Measurements from ENCODE around the gene USP30.

The USP30 gene

DNA sequence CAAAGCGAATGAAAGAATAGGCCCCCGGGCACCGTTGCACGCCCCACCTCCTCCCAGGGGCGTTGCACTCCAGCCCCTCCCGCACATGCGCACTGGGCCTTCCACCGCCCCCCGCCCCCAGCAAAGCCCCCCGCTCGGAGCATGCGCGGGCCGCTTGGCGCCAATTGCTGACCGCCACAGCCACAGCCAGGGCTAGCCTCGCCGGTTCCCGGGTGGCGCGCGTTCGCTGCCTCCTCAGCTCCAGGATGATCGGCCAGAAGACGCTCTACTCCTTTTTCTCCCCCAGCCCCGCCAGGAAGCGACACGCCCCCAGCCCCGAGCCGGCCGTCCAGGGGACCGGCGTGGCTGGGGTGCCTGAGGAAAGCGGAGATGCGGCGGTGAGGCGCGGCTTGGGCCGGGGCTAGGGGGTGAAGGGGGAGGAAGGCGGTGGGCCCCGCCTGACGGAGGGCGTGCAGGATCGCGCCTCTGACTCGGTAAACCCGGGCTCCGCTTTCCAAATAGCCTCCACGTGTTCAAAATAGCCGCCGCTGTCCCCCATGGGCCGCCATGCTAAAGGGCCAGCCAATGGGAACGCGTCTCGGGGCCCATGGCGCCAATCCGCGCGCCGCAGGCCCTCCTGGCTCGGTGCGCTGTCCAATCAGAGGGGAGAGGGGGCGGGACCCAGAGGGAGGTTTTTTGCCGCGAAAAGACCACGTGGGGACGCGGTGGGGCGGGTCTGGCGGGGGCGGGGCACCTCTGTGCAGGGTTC is 45.2 kb downstream of the USP30 start, which contains the start of gene UNG:
TSS of gene UNG (plus strand) at position 163 of the 748 bp plus-strand sequence. CDS start at position 246, 83 bp downstream.
- DNase-seq (ENCODE audit: low spot score), result peak; percentile 97

DNA sequence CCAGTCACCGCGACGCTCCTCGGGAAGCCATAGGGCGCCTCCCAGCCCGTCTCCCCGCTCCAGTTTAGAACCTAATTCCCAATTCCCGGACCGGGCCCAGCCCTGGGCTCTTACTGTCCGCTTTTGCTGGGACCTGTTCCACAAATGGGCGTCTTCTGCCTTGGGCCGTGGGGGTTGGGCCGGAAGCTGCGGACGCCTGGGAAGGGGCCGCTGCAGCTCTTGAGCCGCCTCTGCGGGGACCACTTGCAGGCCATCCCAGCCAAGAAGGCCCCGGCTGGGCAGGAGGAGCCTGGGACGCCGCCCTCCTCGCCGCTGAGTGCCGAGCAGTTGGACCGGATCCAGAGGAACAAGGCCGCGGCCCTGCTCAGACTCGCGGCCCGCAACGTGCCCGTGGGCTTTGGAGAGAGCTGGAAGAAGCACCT is 45.8 kb downstream of the USP30 start:
- no peak for DNase-seq (ENCODE audit: low spot score)

DNA sequence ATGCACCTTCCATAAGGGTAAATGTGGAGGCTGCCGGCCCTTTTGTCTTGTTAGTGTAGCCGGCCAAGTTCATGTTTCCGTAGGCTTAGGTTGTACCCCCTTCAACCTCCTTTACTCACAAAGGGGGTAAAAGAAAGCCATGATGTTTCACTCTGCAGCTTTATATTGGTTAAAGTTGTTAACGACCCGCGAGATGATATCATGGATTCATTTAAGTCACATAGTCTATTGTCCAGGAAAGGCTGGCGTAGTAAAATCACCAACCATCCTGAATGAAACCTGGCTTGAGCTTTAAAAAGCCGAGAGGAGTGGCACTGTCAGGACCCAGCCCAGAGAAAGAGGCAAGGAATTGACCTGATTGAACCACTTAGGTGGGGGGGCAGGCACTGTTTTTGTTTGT is 46.3 kb downstream of the USP30 start:
- DNase-seq (ENCODE audit: low spot score), result no peak

DNA sequence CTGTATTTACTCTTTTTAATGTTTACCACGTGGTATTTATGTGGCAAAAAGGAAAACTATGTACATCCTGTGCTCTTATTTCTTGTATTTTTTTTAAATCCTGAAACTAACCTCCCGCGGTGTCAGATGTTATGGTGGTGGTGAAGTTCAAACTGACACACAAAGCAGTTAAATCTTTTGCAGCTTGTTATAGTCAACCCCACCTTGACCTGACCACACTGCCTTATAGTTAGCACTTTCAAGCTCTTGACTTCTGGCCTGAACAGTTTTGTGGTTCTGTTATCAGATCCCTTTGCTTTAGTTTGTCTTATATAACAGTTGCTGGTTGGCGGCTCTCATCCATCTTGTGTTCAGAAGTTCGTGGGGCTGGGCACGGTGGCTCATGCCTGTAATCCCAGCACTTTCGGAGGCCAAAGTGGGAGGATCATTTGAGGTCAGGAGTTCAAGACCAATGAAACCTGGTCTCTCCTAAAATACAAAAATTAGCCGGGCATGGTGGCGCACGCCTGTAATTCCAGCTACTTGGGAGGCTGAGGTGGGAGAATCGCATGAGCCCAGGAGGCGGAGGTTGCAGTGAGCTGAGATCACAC is 47.1 kb downstream of the USP30 start:
- no peak for DNase-seq (ENCODE audit: low spot score)

DNA sequence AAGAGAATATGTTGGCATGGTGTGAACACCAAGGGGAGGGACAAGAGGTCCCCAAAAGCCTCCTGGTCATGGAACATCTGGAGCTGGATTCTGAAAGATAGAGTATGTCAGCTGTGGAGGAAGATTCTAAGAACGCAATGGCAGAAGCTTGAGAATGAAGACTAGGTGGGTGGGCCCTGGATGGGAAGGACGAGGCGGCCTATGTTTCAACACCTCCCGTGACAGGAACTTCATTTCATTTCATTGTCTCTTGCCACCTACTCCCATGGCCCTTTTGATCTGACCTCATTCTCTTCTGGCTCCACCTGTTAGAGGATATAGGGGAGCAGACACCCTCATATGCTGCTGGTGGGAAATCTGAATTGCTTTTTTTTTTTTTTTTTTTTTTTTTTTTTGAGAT is 48.4 kb downstream of the USP30 start:
- DNase-seq (ENCODE audit: low spot score), result no peak

DNA sequence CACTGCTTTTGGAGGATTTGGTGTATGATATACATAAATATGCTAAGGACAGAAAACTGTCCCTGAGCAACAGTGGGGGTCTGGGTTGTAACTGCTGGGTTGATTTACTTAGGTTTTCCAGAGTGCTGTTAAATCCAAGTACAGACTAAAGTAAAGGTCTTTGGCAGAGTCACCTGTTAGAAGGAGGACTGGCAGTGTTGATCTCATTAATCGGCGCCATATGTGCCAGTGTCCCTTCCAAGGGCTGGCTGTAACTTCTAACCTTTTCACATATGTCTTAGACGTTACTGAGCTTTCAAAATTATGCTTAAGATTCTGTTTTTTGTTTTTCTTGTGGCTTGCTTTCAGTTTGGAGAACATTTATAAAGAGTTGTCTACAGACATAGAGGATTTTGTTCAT is 50.1 kb downstream of the USP30 start:
- no peak for DNase-seq (ENCODE audit: low spot score)

DNA sequence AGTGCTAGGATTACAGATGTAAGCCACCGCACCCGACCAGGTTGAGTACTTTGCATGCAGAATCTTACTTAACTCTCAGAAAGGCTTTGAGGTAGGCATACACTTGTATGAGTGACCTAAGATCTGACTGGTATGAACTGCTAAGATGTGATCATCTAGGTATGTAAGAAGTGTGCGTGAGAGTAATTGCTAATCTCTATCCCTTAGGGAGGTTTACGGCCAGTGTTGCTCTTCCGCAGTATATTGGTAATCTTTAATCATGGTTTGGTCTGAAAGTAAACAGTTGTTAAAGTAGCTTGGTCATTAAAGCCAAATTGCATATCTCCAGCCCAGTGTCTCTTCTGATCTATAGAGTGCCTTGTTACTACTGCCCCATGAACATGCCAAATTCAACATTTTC is 52.8 kb downstream of the USP30 start:
- DNase-seq (ENCODE audit: low spot score), result no peak

DNA sequence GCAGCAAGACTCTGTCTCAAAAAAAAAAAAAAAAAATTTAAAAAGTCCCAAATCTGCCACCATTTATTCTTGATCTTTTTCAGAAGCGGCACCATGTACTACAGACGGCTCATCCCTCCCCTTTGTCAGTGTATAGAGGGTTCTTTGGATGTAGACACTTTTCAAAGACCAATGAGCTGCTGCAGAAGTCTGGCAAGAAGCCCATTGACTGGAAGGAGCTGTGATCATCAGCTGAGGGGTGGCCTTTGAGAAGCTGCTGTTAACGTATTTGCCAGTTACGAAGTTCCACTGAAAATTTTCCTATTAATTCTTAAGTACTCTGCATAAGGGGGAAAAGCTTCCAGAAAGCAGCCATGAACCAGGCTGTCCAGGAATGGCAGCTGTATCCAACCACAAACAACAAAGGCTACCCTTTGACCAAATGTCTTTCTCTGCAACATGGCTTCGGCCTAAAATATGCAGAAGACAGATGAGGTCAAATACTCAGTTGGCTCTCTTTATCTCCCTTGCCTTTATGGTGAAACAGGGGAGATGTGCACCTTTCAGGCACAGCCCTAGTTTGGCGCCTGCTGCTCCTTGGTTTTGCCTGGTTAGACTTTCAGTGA is 57.5 kb downstream of the USP30 start:
- peak; percentile 40 for DNase-seq (ENCODE audit: low spot score)

DNA sequence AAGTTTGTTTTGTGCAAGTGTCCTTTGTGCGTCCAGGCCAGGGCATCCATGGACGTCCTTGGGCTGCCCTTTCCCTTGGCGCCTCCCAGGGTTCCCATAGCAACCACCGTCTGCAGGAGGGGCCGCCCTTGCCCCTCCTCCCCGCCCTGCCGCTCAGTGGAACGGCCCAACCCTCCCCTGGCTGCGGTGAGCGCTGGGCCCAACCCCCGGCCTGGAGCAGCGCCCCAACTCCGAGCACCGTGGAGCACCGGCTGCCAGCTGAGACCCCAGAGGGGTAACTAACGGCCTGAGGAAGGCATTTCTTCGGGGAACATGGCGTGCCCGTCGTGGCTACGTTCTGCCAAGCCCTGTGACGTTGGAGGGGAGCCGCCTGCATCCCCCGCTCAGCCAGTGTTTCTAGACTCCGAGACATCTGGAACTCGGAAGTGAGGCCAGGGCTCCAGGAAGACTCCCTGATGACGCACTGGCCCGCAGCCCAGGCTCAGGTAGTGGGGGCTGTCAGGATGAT is 58.7 kb downstream of the USP30 start:
- DNase-seq (ENCODE audit: low spot score), result peak; percentile 96

DNA sequence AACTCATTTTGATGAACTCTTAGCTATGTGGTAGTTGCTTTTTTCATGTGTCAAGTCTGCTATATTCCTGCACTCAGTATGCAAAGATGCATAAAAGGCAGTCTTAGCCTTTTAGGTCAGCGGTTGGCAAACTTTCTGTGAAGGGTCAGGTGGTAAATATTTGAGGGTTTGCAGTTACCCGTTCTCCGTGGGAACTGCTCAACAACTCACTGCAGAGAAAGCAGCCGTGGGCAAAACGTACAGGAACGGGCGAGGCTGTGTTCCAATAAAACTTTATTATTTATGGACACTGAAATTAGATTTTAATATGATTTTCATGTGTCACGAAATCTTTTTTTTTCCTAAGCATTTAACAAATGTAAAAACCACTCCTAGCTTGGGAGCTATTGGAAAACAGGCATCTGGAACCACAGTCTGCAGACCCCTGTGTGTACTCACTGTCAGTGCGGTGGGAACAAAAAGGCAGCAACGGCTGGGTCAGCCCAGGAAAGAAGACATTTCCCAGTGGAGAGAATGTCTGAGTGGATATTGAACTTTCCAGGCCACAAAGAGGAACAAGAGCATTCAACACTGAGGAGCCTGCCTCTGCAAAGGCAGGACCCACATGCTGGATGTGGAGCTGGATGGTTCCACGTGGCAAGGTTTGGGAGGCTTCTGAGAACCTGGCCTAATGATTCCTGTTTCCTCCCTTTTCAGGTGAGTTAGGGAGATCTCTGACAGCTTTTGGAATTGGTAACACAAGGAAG is 60.5 kb downstream of the USP30 start:
- no peak for DNase-seq (ENCODE audit: low spot score)

DNA sequence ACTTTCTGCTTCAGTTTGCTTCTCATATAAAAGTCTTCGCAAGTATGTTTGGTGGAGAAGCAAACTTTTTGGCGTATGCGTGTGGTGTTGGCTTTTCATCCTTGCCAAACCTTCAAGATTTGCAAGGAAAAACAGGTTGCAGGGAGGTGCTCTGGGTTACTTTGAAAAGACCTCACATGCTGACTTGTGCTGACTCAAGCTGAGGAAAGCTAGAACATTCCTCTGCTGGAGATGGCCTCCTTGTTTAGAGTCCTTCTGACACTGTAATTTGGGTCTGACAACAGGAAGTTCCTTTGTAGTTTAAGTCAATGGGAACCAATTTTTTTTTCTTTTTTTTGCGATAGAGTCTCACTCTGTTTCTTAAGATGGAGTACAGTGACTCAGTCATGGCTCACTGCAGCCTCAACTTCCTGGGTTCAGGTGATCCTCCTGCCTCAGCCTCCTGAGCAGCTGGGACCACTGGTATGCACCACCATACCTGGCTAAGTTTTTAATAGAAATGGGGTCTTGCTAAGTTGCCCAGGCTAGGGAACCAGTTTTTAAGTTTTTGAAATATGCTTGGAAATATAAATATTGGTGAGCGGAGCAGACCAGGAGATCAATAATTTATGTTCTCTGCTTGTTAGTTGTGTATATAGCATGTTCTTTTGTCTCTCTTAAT is 61.4 kb downstream of the USP30 start:
- DNase-seq (ENCODE audit: low spot score), result no peak

DNA sequence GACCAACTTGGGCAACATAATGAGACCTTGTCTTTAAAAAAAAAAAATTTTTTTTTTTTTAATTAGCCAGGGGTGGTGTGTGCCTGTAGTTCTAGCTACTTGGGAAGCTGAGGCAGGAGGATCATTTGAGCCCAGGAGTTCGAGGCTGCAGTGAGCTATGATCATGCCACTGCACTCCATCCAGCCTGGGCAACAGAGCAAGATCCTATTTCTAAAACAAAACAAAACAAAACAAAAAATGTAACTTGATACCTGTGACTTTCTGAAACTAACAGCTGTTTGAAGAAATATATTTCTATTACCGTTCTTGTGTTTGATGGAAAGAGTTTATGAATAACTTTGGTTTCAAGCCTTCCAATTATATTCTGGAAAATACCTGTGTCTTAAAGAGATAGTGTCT is 62.3 kb downstream of the USP30 start:
- DNase-seq (ENCODE audit: low spot score), result no peak

DNA sequence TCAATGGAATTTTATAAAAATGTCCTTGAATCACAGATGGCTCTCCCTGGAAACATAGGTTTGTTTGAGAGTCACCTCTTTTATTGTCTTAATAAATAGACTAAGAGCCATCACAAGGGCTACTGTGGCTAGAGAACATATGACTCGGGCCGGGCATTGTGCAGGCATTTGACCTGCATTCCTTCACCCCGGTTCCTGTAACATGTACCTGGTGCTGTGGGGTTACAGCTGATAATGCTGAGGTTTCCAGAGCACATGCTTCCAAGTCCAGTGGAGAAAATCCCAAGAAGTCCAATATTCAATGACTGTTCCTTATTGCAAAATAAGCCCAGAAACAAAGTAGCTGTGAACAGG is 63.0 kb downstream of the USP30 start:
- DNase-seq (ENCODE audit: low spot score), result no peak

DNA sequence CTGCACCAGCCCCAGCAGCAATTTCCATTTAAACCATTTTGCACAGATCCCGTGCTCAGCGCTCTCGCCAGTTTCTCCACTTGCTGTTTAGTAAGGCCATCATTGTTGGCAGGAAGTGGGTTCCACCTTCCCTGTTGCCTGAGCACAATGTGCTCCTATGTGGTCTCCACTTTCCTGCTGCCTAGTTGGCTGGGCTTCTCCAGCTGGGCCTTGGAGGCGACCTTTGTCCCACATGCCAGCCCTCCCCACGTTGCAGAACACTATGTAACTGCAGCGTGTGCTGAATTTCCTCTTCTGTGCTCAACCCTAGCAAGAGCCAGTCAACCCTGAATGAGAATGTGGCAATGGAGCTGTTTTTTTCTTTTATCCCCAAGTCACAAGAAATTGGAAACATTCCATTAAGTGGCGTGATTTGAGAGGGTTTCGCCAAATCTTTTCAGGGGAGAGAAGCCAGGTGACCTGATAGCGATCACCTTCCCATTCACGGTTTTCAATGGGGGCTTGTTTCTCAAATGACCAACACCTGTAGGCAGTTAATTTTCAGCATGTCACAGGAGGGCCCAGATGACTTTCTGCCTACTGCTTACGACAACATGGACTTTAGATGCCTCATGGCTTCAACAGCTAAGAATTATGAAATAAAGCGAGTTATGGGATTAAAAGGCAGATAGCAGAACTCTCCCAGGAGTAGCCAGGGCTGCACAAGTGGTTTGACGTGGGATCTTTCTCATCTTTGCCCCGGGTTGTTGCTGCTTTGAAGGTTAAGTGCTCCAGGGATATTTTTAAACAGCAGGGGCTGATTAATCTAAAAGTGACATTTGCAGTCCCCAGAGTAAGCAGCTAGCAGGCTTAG is 63.6 kb downstream of the USP30 start, which contains the start of gene ACACB:
TSS of gene ACACB (plus strand) at position 830 of the 853 bp plus-strand sequence. CDS start 22,819 bp downstream, outside the sequence.
- peak; percentile 92 for DNase-seq (ENCODE audit: low spot score)

DNA sequence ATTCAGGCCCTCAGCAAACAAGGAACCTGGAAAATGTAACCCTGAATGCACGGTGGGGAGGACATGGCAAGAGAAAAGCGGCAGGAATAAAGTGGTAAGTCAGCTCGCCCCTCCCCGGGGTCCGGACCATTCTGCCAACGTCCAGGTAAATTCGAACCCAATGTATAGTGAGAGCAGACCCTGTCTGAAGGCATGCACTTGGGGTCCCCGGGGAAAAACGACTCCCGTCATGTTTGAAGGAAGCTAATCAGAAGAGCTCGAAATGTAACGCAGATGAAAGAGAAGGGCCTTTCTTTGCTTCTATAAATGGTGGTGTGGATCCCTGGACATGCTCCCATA is 64.2 kb downstream of the USP30 start:
- DNase-seq (ENCODE audit: low spot score), result no peak

DNA sequence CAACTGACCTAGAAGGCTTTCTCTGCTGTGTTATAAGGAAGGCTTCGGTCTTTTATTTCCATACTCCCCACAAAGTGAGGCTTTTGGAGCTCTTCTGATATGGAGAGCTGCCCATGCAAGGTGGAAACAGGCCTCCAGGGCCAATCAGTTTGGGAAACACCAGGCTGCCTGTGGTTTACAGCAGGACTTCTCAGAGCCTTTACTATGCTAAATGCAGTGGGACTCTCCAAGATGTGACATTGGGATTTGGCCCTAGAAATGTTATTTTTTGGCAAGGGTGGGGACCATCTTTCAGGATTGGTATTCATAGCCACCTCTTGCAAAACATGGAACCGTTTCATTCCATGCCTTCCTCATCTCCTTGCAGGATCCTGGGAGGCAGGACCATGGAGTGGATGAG is 67.7 kb downstream of the USP30 start:
- DNase-seq (ENCODE audit: low spot score), result no peak

DNA sequence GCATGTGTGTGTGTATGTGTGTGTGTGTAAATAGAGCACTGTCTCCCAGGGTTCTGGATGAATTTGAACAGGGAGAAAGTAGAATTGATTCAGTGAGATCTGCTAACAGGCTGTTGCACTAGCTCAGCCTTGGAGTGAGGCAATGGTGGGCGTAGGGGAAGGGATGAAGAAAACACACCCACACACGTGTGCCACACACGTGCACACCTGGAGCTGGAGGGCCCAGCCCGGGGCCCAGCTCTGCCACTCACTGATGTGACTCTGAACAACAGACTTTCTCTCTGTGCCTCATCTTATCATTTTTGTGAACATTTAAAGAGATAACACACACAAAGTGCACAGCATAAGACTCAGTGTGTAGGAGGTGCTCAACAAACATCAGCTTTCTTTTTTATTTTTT is 68.2 kb downstream of the USP30 start:
- DNase-seq (ENCODE audit: low spot score), result no peak

DNA sequence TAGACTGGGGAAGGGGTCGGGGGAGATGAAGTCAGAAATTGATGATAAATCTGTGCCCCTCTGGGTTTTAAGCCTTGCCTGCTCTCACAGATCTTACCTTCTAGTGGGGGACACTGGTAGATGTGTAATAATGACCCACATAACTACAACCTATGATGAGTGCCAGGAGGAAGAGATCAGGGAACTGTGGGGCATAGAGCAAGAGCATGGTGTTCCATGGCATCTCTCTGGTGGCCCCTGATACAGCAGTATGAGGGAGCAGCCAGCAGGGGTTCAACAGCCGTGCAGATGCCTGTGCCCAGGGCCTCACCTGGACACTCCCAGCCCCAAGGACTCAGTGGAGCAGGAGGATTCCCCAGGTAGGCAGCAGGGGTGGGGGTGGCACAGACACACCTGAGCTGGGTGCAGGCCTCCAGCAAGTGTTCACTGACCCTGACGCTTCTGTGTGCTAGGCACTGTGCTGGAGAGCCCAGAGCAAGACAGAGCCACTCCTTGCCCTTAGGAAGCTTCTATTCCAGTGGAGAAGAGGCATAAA is 69.0 kb downstream of the USP30 start:
- DNase-seq (ENCODE audit: low spot score), result no peak

DNA sequence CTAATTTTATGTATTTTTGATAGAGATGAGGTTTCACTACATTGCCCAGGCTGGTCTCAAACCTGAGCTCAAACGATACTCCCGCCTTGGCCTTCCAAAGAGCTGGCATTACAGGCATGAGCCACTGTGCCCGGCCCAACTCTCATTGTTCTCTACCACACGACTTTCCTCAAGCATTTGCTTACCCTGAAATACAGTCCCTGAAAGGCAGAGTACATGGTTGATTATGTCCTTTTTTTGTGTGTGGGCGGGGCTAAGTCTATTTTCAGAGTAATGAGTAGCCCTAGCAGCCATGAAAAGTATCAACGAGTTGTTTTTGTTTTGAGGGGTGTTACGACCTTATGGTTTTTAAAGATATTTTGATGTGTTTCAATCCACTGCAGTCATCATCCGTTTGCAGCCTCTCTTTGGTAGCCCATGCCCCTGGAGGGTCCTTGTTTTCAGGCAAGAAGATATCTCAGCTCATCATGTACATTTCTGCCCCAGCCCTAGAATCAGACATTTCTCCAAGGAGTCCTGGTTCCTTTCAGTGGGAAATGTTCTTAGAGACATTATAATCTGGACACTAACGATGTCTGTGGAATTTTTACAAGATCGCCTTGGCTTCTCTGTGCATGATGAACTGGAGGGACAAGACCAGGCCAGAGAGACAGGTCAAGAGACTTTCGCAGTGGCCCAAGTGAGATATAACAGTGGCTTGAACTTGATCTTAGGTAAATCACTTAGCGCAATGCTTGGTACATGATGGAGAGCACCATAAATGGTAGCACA is 72.7 kb downstream of the USP30 start:
- DNase-seq (ENCODE audit: low spot score), result no peak

DNA sequence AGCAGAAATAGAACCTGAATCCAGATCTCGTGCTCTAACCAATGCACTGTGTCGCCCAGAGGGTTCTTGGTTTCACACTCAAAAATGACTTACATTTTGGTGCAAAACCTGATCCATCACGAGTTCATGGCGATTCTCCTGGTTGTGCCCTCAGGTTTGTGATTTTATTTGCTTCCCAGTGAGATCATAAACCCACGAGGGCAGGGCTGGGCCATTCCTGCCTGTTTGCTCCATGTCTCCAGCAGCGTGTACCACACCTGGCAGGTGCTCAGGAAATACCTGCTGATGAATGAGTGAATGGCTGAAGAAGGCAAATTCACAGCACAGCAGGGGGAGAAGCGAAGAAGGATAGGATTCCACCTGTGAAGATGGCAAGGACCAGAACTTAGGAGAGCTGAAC is 73.4 kb downstream of the USP30 start:
- no peak for DNase-seq (ENCODE audit: low spot score)

Data from Ammon's horn (tissue), 1 donor.